TTC549 (cell line): ENCODE results near the gene LRRC61.
"Not testable (repeated sequence)": the region's sequence is repeated elsewhere in the genome, so short reads cannot be mapped to it uniquely, and the experiment has no call there.

Experiments used
- FAIRE-seq: peaks from 2 replicates; lab custom pipeline; 2012; peaks lifted over from hg19 to GRCh38; lab: Jason Lieb, UNC

The LRRC61 gene

GRCh38 chr7:150384406-150385301 lies 61.5 kb downstream of the LRRC61 start:
- FAIRE-seq: no peak

- no peak for FAIRE-seq
Observed at GRCh38 chr7:150385302-150385723, 62.2 kb downstream of the LRRC61 start.

GRCh38 chr7:150385884-150386283 lies 62.7 kb downstream of the LRRC61 start:
- FAIRE-seq: not testable (repeated sequence)
